Body of pancreas (tissue), 4 donors: Measurements from ENCODE around the gene DCD. TPM values are rescaled to one million over a fixed set of nuclear protein-coding genes. Genes with fewer than 3 reads are reported as not detected.

Source experiments
- ATAC-seq: fragments of 150-250 bp; one replicate; pipeline ENCODE4 v1.9.1; 2016
- DNase-seq, 4 donors: peaks; one replicate each; pipeline ENCODE4 v3.0.0-alpha.2; 2019
- H3K27ac ChIP-seq, 4 donors: fragments of 200-600 bp; sonication (generic); 1 replicate in 3 of 4; 2 replicates in 1 of 4; pipeline versions ENCODE4 v1.5.1 to v1.6.1; 2016 to 2019; ENCODE audit warnings: mild to moderate bottlenecking in 1 of 4, mixed read lengths in 1 of 4, moderate library complexity in 1 of 4
- H3K27me3 ChIP-seq, 2 donors: fragments of 200-600 bp; sonication (generic); one replicate each; pipeline ENCODE4 v1.6.0; 2016; ENCODE audit warnings: mild to moderate bottlenecking in 1 of 2
- H3K36me3 ChIP-seq, 2 donors: fragments of 200-600 bp; sonication (generic); replicated peaks in 1 of 2; 2 replicates each; pipeline ENCODE4 v1.5.1; 2016; ENCODE audit warnings: low read depth in 2 of 2; ENCODE audit not compliant: insufficient read depth in 1 of 2
- H3K4me1 ChIP-seq: fragments of 200-600 bp; sonication (generic); one replicate; pipeline ENCODE4 v1.6.0; 2016
- H3K4me3 ChIP-seq, 2 donors: fragments of 200-600 bp; sonication (generic); 1 replicate in 1 of 2; 2 replicates in 1 of 2; pipeline ENCODE4 v1.5.1; 2016 to 2019
- H3K9me3 ChIP-seq, 3 donors: fragments of 200-600 bp; sonication (generic); 1 replicate in 2 of 3; 2 replicates in 1 of 3; pipeline ENCODE4 v1.5.1; 2016
- CTCF ChIP-seq, 7 experiments: fragments of 450-650 bp in 4 of 7; fragments of 200-600 bp in 3 of 7; sonication (generic) in 3 of 7; IDR thresholded peaks; one replicate each; pipeline ENCODE4 v1.5.1; 2016 to 2019; ENCODE audit warnings: antibody characterized with exemption in 7 of 7
- POLR2A ChIP-seq, 3 donors: fragments of 450-650 bp; IDR thresholded peaks; one replicate each; pipeline ENCODE4 v1.6.1; 2016; ENCODE audit warnings: antibody characterized with exemption in 3 of 3, mild to moderate bottlenecking in 2 of 3
- WGBS, 2 donors: methylation state at CpG; one replicate each; pipeline ENCODE4 v1.1.5; 2017; 5-methylcytosine and 5-hydroxymethylcytosine counted together
- intact Hi-C: fragments of 100-400 bp; cut with DNase I; formaldehyde crosslinking; loops from one replicate; pipeline ENCODE4 v1.15.1; 2023
- total RNA-seq, 2 donors: library from RNA; depleted of rRNA; stranded (reverse); fragments of >200 nt; gene quantifications; one replicate each; pipeline ENCODE4 v1.1.0, GENCODE V29; 2016

DCD gene
- total RNA-seq, 2 donors from 2014 or later: not detected

- WGBS, 2 donors: 49 to 83% methylated on average over 2 of the region's 2 CpGs
- intact Hi-C loops: no loop called here
- TF ChIP-seq POLR2A (IDR thresholded peaks at IDR 0.05) (no peak), CTCF (IDR thresholded peaks at IDR 0.05) (no peak)
- DNase-seq (no peak), ATAC-seq (no peak)
- no peak overlapping the region for H3K4me3 ChIP-seq
- H3K27me3 ChIP-seq: no peaks in the 10 kb centered on the region
- no peaks in the 10 kb centered on the region for H3K36me3 ChIP-seq
- no peaks in the 10 kb centered on the region for H3K4me1 ChIP-seq
- no peak overlapping the region for H3K27ac ChIP-seq
- H3K9me3 ChIP-seq: no peaks in the 10 kb centered on the region
Observed at GRCh38 chr12:54608769-54609168, 39.4 kb downstream of the DCD start.

DNA sequence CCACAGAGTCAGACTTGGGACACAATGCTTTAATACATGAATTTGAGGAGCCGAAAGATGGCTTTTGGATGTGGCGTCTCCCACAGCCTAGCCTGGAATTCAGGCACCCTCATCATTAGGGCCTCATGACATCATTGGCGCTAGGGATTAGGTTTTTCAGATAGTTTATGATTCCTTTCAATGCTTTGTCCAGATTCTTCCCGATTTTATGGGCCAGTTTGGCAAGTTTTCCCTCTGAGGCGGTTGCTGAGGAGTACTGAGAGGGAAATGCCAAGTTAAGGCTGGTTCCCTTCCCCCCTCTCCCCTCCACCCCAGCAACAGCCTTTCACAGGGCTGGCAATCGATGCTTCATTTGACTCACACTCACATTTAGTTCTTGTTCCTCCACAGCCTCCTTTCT, 40.0 kb downstream of the DCD start:
- H3K27ac ChIP-seq: no peak overlapping the region
- no peaks in the 10 kb centered on the region for H3K4me1 ChIP-seq
- no peak overlapping the region for H3K4me3 ChIP-seq
- H3K9me3 ChIP-seq: no peaks in the 10 kb centered on the region
- no peaks in the 10 kb centered on the region for H3K27me3 ChIP-seq
- no peak for ATAC-seq
- no peak for DNase-seq
- TF ChIP-seq POLR2A (IDR thresholded peaks at IDR 0.05) (no peak), CTCF (IDR thresholded peaks at IDR 0.05) (no peak)
- intact Hi-C loops: no loop called here
- WGBS, 2 donors: 48 to 61% methylated on average over 6 of the region's 6 CpGs
- H3K36me3 ChIP-seq: no peaks in the 10 kb centered on the region

DNA sequence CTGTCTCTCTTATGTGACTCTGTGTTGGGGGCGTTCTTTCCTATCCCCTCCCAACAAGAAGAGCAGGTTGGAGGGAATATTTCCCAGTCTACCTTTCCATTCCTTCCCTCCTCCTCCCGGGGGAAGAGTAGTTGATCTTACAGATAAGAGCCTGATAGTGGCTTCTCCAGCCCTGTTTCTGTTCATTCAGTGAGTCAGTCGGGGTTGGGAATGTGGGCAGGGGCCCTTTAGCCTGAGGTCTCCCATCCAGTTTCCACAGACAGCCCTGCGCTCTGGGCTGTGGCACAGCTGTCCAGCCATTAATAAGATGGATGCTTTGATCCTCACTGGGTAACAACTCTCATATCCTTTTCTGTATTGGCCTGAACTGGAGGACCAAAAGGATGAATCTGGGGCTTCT, 41.6 kb downstream of the DCD start:
- Histone ChIP-seq H3K36me3 (no peaks in the 10 kb centered on the region), H3K27me3 (no peaks in the 10 kb centered on the region), H3K4me1 (no peaks in the 10 kb centered on the region), H3K4me3 (no peak overlapping the region), H3K27ac (no peak overlapping the region), H3K9me3 (no peaks in the 10 kb centered on the region)
- intact Hi-C loops: no loop called here
- 44 to 49% methylated on average over 4 of the region's 4 CpGs for WGBS, 2 donors
- DNase-seq (no peak), ATAC-seq (no peak)
- TF ChIP-seq CTCF (IDR thresholded peaks at IDR 0.05): no peak
- TF ChIP-seq POLR2A (IDR thresholded peaks at IDR 0.05): no peak

- ATAC-seq: no peak
- H3K4me1 ChIP-seq: no peaks in the 10 kb centered on the region
- no peaks in the 10 kb centered on the region for H3K9me3 ChIP-seq
- H3K27me3 ChIP-seq: no peaks in the 10 kb centered on the region
- intact Hi-C loops: no loop called here
- 81 to 85% methylated on average over 6 of the region's 6 CpGs for WGBS, 2 donors
- H3K36me3 ChIP-seq: no peaks in the 10 kb centered on the region
- H3K27ac ChIP-seq: no peak overlapping the region
- H3K4me3 ChIP-seq: no peak overlapping the region
- TF ChIP-seq POLR2A (IDR thresholded peaks at IDR 0.05) (no peak), CTCF (IDR thresholded peaks at IDR 0.05) (no peak)
- no peak for DNase-seq
Observed at GRCh38 chr12:54605138-54605970, 42.8 kb downstream of the DCD start.

DNA sequence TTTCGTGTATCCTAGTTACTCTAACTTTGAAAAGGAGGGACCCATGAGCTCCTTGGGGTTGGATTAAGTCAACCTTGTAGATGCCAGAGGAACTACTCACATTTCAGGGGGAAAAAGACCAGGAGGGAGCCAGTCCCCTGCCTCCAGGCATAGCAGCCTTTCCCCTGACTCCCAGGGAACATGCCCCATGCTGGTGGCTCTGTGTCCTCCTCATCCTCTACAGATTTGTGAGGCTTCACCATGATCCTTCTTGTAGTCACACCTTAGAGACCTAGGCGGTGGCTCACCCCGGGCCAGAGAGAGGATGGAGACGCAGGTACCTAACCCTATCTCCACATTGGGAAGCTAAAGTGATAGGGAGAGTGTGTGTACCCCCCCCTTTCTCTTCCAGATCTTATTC, 43.7 kb downstream of the DCD start:
- Histone ChIP-seq H3K36me3 (no peaks in the 10 kb centered on the region), H3K4me1 (no peaks in the 10 kb centered on the region), H3K9me3 (no peaks in the 10 kb centered on the region), H3K27me3 (no peaks in the 10 kb centered on the region), H3K4me3 (no peak overlapping the region), H3K27ac (no peak overlapping the region)
- ATAC-seq (no peak), DNase-seq (no peak)
- intact Hi-C loops: no loop called here
- WGBS, 2 donors: 77 to 86% methylated on average over 4 of the region's 4 CpGs
- no peak for TF ChIP-seq CTCF (IDR thresholded peaks at IDR 0.05)
- no peak for TF ChIP-seq POLR2A (IDR thresholded peaks at IDR 0.05)
